ENCODE data around the gene MLX. TPM values are rescaled to one million over a fixed set of nuclear protein-coding genes. Genes with fewer than 3 reads are reported as not detected.

The MLX gene
- polyA plus RNA-seq (ENCODE audit: insufficient read length) = 35.7 TPM
- long read RNA-seq, donor 1, transcript MLX-203 (8 exons, 2,428 nt) = major isoform, 9 of 19 reads
- long read RNA-seq, donor 1, partial matches to known transcripts = 7 of 19 reads
- long read RNA-seq, donor 1, other reads (novel, unspliced or antisense) = 0 of 19 reads
- long read RNA-seq, donor 2, transcript MLX-203 (8 exons, 2,428 nt) = major isoform, 11 of 18 reads
- long read RNA-seq, donor 2, partial matches to known transcripts = 0 of 18 reads
- long read RNA-seq, donor 2, other reads (novel, unspliced or antisense) = 0 of 18 reads
- long read RNA-seq, donor 3, transcript MLX-203 (8 exons, 2,428 nt) = major isoform, 5 of 28 reads
- long read RNA-seq, donor 3, partial matches to known transcripts = 20 of 28 reads
- long read RNA-seq, donor 3, other reads (novel, unspliced or antisense) = 0 of 28 reads
- long read RNA-seq, donor 4 = 0 reads
- long read RNA-seq, donor 5, transcript MLX-203 (8 exons, 2,428 nt) = major isoform, 15 of 20 reads
- long read RNA-seq, donor 5, partial matches to known transcripts = 0 of 20 reads
- long read RNA-seq, donor 5, other reads (novel, unspliced or antisense) = 0 of 20 reads
- long read RNA-seq, donor 6, transcript MLX-203 (8 exons, 2,428 nt) = major isoform, 10 of 12 reads
- long read RNA-seq, donor 6, partial matches to known transcripts = 0 of 12 reads
- long read RNA-seq, donor 6, other reads (novel, unspliced or antisense) = 0 of 12 reads
- long read RNA-seq, donor 7, transcript MLX-203 (8 exons, 2,428 nt) = major isoform, 16 of 56 reads
- long read RNA-seq, donor 7, partial matches to known transcripts = 33 of 56 reads
- long read RNA-seq, donor 7, other reads (novel, unspliced or antisense) = 0 of 56 reads
- long read RNA-seq, donor 8, transcript MLX-203 (8 exons, 2,428 nt) = major isoform, 7 of 7 reads
- long read RNA-seq, donor 8, partial matches to known transcripts = 0 of 7 reads
- long read RNA-seq, donor 8, other reads (novel, unspliced or antisense) = 0 of 7 reads

- peak; percentile 85 for DNase-seq
Observed at GRCh38 chr17:42566883-42567573, at the start of gene MLX. MLX (plus strand) TSS chr17:42567100; CDS start chr17:42567125, 25 bp downstream.

GRCh38 chr17:42517516-42517915 is 49.4 kb upstream of the MLX start:
- DNase-seq = no peak

- DNase-seq = no peak
Observed at GRCh38 chr17:42518046-42518754, 48.7 kb upstream of the MLX start.

- no peak for DNase-seq
Observed at GRCh38 chr17:42518755-42519545, 48.0 kb upstream of the MLX start.

GRCh38 chr17:42519546-42520491 is 47.1 kb upstream of the MLX start:
- DNase-seq = peak; percentile 88

GRCh38 chr17:42520540-42520951 is 46.4 kb upstream of the MLX start:
- DNase-seq = no peak

GRCh38 chr17:42521036-42521435 is 45.9 kb upstream of the MLX start:
- DNase-seq = no peak

- no peak for DNase-seq
Observed at GRCh38 chr17:42521666-42522262, 45.1 kb upstream of the MLX start.

GRCh38 chr17:42522263-42522790 is 44.6 kb upstream of the MLX start:
- DNase-seq = no peak

GRCh38 chr17:42522798-42523278 is 44.1 kb upstream of the MLX start:
- no peak for DNase-seq

GRCh38 chr17:42525221-42525620 is 41.7 kb upstream of the MLX start:
- no peak for DNase-seq

GRCh38 chr17:42526031-42526444 is 40.9 kb upstream of the MLX start:
- no peak for DNase-seq

GRCh38 chr17:42527932-42528331 is 39.0 kb upstream of the MLX start:
- no peak for DNase-seq

- no peak for DNase-seq
Observed at GRCh38 chr17:42529061-42529460, 37.8 kb upstream of the MLX start.

GRCh38 chr17:42530952-42531454 is 35.9 kb upstream of the MLX start:
- DNase-seq = no peak

GRCh38 chr17:42531455-42532354 is 35.2 kb upstream of the MLX start:
- DNase-seq = no peak

All from left kidney (tissue), 8 donors.